Epidermal melanocyte (primary cell): Measurements from ENCODE around the gene LRMDA.
"Not testable (repeated sequence)": the region's sequence is repeated elsewhere in the genome, so short reads cannot be mapped to it uniquely, and the experiment has no call there.

ENCODE experiments used
- DNase-seq: peaks from one replicate; pipeline ENCODE4 v3.0.0; 2011; ENCODE audit warnings: low spot score; ENCODE audit not compliant: insufficient read length

LRMDA gene

GRCh38 chr10:75505293-75505692, 73.9 kb downstream of the LRMDA start:
- no peak for DNase-seq

- DNase-seq: no peak
Measured at GRCh38 chr10:75505840-75506506, 74.5 kb downstream of the LRMDA start.

GRCh38 chr10:75506930-75507329, 75.5 kb downstream of the LRMDA start:
- DNase-seq: no peak

GRCh38 chr10:75507469-75507868, 76.0 kb downstream of the LRMDA start:
- DNase-seq: no peak

GRCh38 chr10:75508239-75508813, 76.9 kb downstream of the LRMDA start:
- DNase-seq: no peak

- no peak for DNase-seq
Measured at GRCh38 chr10:75508814-75509306, 77.4 kb downstream of the LRMDA start.

- DNase-seq: no peak
Measured at GRCh38 chr10:75509706-75510105, 78.3 kb downstream of the LRMDA start.

DNA sequence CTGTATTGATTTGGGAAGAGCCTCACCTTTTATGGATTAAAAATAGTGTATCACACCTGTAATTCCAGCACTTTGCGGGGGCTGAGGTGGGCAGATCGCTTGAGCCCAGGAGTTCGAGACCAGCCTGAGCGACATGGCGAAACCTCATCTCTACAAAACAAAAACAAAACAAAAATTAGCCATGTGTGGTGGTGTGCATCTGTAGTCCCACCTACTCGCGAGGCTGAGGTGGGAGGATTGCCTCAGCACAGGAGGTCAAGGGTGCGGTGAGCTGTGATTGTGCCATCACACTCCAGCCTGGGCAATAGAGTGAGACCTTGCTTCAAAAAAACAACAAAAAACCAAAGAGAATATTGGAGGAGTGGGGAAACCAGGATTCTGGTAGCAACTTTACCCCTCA, 79.6 kb downstream of the LRMDA start:
- DNase-seq: no peak

- DNase-seq: no peak
Measured at GRCh38 chr10:75512203-75512933, 80.9 kb downstream of the LRMDA start.

- DNase-seq: no peak
Measured at GRCh38 chr10:75513292-75513885, 82.0 kb downstream of the LRMDA start.

- DNase-seq: no peak
Measured at GRCh38 chr10:75514830-75515229, 83.4 kb downstream of the LRMDA start.

DNA sequence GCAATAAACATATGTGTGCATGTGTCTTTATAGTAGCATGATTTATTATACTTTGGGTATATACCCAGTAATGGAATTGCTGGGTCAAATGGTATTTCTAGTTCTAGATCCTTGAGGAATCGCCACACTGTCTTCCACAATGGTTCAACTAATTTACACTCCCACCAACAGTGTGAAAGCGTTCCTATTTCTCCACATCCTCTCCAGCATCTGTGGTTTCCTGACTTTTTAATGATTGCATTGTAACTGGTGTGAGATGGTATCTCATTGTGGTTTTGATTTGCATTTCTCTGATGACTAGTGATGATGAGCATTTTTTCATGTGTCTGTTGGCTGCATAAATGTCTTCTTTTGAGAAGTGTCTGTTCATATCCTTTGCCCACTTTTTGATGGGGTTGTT, 84.7 kb downstream of the LRMDA start:
- DNase-seq: not testable (repeated sequence)

- not testable (repeated sequence) for DNase-seq
Measured at GRCh38 chr10:75519213-75519612, 87.8 kb downstream of the LRMDA start.

GRCh38 chr10:75521194-75521829, 89.9 kb downstream of the LRMDA start:
- not testable (repeated sequence) for DNase-seq

GRCh38 chr10:75525067-75525466, 93.6 kb downstream of the LRMDA start:
- no peak for DNase-seq

- no peak for DNase-seq
Measured at GRCh38 chr10:75525646-75526045, 94.2 kb downstream of the LRMDA start.

DNA sequence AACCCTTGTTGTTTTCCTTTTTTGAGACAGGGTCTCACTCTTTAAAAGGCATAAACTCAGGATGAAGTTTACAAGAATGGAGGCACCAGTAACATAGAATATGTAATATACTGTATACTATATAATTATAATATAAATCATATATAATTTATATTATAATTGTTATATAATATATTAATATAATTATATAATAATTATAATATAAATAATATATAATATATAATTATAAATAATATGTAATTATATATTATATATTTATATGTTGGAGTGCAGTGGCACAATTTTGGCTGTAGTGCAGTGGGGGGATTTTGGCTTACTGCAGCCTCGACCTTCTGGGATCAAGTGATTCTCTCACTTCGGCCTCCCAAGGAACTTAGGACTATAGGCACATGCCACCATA, 96.1 kb downstream of the LRMDA start:
- DNase-seq: no peak

DNA sequence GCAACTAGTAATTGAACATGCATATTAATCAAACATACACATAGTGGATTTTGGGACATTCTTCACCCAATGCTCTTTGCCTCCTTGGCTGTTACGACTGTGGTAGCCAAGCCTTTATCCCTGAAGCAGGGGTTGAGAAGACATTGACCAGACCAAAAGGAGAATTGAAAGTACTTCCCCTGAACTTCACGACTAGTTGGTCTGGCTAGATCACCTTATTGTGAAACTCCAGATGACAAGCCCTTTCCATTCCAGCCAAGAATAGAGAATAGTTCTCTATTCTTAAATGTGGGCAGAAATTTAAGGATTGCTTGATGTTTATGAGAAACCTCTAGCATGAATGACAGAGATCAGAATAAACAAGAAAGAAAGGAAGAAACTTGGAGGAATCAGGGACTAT, 97.0 kb downstream of the LRMDA start:
- no peak for DNase-seq

- DNase-seq: no peak
Measured at GRCh38 chr10:75530299-75530698, 98.9 kb downstream of the LRMDA start.

GRCh38 chr10:75531571-75532031, 100.2 kb downstream of the LRMDA start:
- DNase-seq: no peak

DNA sequence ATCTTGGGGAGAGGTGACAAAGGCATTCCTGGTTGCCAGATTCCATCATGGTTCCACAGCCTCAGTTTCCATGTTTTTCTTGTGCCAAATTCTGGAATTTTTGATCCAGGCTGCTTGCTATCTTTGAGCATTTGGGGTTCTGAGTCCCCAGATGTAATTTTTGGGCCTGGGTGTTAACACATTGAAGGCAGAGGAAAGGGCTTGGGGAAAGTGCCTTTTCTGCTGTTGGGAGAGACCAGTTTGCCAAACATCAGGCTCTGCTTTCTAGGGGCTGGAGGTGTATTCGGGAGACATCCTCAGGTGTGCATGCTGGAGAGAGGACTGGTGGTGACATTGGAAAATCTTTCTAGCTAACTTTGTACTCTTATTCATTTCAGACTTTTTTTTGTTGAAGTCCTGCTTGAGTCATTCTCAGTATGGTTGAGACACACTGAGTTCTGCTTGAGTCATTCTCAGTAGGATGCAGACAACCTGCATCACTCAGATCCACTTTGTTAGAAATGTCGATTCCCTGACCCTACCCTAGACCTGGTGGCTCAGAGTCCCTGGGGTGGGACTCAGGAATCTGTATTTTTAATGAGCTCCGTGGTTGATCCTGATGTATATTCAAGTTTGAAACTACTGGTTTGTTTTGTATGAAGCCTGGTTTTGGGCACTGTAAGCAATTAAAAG, 101.0 kb downstream of the LRMDA start:
- DNase-seq: no peak
